ENCODE measurements around the gene PRDM5.

PRDM5 gene

DNA sequence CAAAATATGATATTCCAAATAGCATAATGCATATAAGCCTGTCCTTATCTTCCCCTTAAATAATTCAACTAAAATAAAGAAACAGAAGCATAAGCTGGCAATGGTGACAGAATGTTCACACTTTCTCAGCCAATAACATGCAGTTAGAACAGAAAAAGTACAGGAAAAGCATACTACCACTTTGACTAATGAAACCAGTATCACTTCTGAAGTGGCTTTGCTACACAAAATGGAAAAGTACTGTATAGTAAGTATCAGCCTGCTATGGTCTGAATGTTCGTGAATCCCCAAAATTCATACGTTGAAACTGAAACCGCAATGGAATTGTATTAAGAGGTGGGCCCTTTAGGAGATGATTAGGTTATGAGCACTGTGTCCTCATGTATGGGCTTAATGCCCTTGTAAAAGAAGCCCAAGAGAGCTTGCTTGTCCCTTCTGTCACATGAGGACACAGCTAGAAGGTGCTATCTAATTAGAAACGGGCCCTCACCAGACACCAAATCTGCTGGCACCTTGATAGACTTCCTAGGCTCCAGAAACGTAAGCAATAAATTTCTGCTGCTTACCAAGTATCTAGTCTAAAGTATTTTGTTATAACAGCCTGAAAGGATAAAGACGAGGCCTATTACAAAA lies 102.6 kb downstream of the PRDM5 start:
- DNase-seq (ENCODE audit: low read depth), result no peak

DNA sequence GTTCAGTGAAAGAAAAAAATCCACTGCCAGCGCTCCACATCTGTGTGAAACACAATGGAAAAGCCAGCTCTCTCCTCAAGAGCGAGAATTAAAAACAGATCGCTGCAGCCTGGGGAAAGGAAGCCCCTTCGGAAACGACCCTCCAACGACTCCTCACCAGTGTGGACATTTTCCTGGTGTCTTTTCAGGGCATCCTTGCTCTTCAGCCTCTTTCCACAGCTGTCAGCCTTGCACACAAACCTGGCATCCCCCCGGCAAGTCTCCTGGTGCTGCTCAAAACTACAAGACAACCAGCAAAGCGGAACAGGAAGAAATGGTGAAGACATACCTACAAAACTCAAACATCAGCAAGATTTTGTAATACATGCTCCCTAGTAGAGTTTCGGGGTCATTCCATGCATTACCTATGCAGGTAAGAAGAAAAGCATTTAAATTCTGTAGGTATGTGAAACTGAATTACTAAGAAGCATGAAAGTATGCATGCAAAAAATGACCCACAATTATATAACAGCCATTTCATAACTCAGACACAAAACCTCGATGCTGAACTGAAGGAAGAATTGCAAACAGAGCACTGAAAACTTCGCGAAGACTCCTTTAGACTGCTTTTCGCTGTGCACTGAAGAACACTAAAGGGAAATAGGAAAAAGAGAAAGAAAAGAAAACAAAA lies 106.1 kb downstream of the PRDM5 start:
- DNase-seq (ENCODE audit: low read depth), result no peak

DNA sequence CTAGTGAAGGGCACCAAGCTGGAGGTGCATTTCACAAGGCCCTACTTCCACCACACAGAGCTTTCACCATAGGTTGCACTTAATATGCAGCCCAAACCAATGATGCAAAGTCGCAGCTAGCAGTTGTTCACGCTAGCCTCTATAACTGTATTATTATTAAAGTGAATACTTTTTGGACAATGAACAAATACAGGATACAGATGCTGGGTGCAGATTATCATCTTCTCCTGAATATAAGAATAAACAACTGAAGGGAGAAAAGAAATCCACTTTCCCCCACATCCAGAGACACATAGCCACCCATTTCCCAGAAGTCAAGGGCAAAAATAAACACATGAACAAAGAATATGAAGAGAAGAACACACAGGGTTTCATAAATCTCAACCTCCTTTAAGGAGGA lies 107.2 kb downstream of the PRDM5 start:
- no peak for DNase-seq (ENCODE audit: low read depth)

GRCh38 chr4:120814886-120815285 lies 107.6 kb downstream of the PRDM5 start:
- no peak for DNase-seq (ENCODE audit: low read depth)

DNA sequence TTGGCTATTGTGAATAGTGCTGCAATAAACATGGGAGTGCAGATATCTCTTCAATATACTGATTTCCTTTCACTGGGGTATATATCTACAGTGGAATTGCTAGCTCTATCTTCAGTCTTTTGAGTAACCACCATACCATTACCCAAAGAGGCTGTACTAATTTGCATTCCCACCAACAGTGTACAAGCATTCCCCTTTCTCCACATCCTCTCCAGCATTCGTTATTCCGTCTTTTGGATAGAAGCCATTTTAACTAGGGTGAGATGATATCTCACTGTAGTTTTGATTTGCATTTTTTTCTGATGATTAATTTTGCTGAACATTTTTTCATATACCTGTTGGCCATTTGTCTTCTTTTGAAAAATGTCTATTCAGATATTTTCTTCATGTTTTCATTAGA lies 110.3 kb downstream of the PRDM5 start:
- DNase-seq (ENCODE audit: low read depth), result no peak

DNA sequence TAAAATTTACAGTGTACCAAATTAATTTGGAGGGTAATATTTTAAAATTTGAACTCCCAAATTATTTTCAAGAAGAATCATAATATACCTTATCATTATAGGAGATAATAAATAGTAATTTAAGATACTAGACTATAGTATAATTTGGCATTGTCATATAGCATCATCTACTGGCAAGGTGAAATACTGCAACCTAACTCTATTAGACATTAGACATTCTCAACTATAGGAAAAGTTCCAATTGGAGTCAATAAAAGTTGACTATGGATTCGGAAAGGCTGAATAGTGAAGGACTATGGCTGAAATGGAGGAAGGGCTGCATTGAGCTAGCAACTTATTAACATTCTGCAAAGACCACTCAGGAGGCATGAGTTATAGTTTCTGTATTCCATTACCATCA lies 113.0 kb downstream of the PRDM5 start:
- DNase-seq (ENCODE audit: low read depth), result no peak

DNA sequence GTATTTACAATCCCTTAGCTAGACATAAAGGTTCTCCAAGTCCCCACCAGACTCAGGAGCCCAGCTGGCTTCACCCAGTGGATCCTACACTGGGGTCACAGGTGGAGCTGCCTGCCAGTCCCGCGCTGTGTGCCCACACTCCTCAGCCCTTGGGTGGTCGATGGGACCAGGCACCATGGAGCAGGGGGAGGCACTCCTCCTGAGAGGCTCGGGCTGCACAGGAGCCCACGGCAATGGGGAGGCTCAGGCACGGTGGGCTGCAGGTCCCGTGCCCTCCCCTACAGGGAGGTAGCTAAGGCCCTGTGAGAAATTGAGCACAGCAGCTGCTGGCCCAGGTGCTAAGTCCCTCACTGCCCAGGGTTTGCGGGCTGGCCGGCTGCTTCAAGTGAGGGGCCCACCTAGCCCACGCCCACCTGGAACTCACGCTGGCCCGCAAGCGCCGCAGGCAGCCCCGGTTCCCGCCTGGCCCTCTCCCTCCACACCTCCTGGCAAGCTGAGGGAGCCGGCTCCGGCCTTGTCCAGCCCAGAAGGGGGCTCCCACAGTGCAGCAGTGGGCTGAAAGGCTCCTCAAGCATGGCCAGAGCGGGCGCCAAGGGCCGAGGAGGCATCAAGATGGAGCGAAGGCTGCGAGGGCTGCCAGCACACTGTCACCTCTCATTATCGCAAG lies 113.9 kb downstream of the PRDM5 start:
- DNase-seq (ENCODE audit: low read depth), result no peak

DNA sequence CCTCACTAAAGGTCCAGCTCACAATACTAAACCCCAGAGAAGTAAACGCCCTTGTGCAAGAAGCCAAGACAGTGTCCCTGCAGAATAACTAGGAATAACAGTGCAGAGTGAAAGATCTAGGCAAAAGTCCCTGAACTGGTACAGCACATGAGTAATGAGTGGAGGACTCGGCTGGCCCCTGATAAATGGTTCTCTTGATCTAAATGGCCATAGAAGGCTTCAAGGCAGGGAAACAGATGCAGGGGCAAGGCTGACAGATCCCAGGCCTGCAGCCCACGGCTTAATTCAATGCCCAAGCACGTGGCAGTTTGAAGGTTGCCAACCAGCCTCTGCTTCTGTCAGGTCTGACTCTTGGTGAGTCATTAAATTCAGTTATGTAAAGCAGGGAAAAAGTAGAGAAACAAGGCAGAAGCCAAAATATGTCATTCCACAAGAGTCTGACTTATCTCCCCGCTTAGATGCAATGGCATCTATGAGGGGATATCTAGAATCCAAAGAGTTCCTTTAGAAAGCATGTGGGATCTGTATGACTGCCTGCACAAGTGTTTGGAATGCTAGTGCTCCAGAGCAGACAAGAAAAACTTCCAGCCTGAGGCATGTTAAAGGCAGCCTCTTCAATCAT lies 121.3 kb downstream of the PRDM5 start:
- DNase-seq (ENCODE audit: low read depth), result peak; percentile 18

DNA sequence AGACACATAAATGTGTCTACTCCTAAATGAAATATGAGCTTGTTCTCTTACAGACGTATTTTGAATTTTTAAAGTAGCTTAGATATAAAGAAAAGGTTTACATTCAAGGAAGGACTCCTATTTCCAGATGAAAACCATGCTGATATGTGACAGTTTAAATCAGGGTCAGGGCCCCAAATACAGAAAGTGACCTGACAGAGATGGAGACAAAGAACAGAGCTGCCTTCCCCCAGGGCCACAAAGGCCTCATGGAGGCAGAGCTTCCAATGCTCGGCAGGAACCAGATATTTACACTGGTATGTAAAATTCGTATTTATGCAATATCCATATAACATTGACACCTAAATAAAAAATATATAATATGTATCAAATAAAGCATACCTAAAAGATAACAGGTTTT lies 124.0 kb downstream of the PRDM5 start:
- DNase-seq (ENCODE audit: low read depth), result no peak

DNA sequence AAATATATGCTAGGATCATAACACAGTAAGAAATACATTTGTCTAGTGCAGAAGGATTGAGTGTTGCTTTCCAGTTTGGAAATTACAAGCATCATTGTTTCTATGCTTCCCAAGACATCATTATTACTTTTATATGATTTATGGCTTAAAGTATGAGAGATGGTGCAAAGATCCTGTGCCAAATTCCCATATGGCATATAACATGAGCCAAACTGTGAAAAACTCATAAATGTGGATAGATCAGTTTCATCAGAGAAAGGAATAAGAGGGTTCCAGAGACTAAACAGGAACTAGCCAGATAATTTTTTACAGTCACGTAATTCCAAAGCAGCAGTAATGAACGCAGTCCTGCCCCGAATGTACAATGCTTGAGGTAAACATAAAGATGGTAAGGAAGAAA lies 126.3 kb downstream of the PRDM5 start:
- no peak for DNase-seq (ENCODE audit: low read depth)

DNA sequence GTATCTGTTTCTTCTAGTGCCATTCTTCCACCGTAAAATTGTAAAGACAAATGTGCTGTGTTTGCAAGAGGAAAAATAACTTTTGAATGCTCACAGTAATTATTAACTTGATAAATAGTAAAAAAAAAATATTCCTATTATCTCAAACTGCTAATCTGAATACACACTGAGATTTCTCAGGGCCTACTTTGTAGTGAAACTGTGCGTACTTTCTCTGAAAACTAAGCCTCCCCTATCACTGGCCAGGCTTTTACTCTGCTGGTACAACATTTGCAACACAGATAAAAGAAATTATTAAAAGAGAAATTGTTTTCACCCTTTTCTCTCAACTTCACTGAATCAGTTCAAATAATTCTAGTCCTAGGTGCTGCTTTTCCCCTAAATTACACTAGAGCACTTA lies 137.3 kb downstream of the PRDM5 start:
- DNase-seq (ENCODE audit: low read depth), result no peak

- DNase-seq (ENCODE audit: low read depth), result no peak
Measured at GRCh38 chr4:120777459-120777858, 145.1 kb downstream of the PRDM5 start.

GRCh38 chr4:120775431-120775830 lies 147.1 kb downstream of the PRDM5 start:
- DNase-seq (ENCODE audit: low read depth), result no peak

DNA sequence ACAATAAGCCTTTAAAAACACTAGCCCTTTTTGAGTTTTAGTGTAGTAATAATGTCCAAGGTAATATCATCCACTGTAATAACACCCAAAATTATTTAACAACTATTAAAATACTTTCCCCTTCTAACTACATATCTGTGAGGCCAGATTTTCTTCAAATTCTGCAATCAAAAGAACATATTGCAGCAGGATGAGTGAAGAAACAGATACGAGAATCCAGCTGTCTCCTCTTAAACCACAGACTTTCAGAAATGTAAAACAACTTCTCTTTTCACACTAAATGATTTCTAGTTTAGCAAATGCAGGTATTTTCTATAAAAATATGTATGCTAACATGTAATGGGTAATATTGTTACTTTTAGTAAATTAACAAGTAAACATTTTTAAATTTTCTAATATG lies 148.9 kb downstream of the PRDM5 start:
- no peak for DNase-seq (ENCODE audit: low read depth)

- no peak for DNase-seq (ENCODE audit: low read depth)
Measured at GRCh38 chr4:120771907-120772306, 150.6 kb downstream of the PRDM5 start.

GRCh38 chr4:120770897-120771296 lies 151.6 kb downstream of the PRDM5 start:
- DNase-seq (ENCODE audit: low read depth), result no peak

DNA sequence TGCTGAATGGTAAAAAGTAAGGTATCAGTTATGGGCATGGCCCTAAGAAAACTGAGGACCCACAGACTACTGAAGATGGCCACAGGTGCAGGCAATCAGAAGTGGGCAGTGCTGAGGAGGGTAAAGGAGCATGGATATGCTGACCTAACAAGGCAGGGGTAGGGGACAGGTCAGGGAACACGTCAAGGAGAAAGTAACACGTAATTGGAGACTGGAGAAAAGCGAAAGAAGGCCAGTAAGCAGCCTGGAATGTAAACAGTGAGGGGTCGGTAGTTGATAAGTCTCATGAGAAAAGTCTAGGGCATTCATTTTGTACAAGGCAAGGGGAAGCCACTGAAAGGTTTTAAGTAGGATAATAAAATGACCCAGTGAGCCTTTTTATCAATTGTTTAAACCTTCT lies 153.3 kb downstream of the PRDM5 start:
- DNase-seq (ENCODE audit: low read depth), result peak; percentile 24

GRCh38 chr4:120765260-120765680 lies 157.3 kb downstream of the PRDM5 start:
- DNase-seq (ENCODE audit: low read depth), result no peak

- DNase-seq (ENCODE audit: low read depth), result no peak
Measured at GRCh38 chr4:120763650-120764049, 158.9 kb downstream of the PRDM5 start.

- no peak for DNase-seq (ENCODE audit: low read depth)
Measured at GRCh38 chr4:120761070-120761469, 161.5 kb downstream of the PRDM5 start.

GRCh38 chr4:120760047-120760446 lies 162.5 kb downstream of the PRDM5 start:
- DNase-seq (ENCODE audit: low read depth), result no peak

- no peak for DNase-seq (ENCODE audit: low read depth)
Measured at GRCh38 chr4:120755864-120756263, 166.7 kb downstream of the PRDM5 start.

DNA sequence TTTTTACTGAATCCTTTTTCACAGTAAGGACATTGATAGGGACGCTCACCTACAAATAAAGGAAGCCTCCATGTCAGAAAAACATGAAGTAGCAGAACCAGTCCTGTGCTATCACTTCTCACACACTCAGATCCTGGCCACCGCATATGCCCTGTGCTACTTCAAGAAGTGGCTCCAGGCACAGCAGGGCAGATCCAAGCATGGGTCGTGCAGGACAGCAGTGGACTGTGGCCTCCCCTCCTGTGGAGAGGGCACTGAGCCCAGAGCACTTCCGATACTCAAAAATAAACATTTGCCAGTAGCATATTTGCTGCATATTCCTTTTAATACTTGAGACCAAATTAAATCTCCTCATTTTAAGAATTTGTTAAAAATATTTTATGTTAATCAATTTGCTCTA lies 167.9 kb downstream of the PRDM5 start:
- DNase-seq (ENCODE audit: low read depth), result no peak

Measured in HS-5 (cell line).